Loucy (cell line): ENCODE measurements around the gene TNNI2.

ENCODE experiments used
- H2AFZ ChIP-seq: fragments of 200-600 bp; sonication (generic); 2 replicates; pipeline ENCODE4 v1.6.0; 2016; ENCODE audit warnings: antibody characterized with exemption, mild to moderate bottlenecking, low read length, moderate library complexity
- H3F3A ChIP-seq: fragments of 200-600 bp; 2 replicates; pipeline ENCODE4 v1.6.0; 2016; ENCODE audit warnings: antibody characterized with exemption, low read depth, mild to moderate bottlenecking
- H3K27me3 ChIP-seq: fragments of 200-600 bp; sonication (generic); 2 replicates; pipeline ENCODE4 v1.6.1; 2014; ENCODE audit warnings: low read length, mild to moderate bottlenecking; ENCODE audit not compliant: insufficient read depth, poor library complexity, severe bottlenecking
- H3K36me3 ChIP-seq: fragments of 200-600 bp; sonication (generic); 2 replicates; pipeline ENCODE4 v1.6.1; 2016; ENCODE audit warnings: low read length; ENCODE audit not compliant: insufficient read depth
- H3K4me1 ChIP-seq: fragments of 200-600 bp; sonication (generic); 2 replicates; pipeline ENCODE4 v1.5.1; 2014; ENCODE audit warnings: low read length, mild to moderate bottlenecking; ENCODE audit not compliant: insufficient read depth, poor library complexity, severe bottlenecking
- H3K4me2 ChIP-seq: fragments of 200-600 bp; sonication (generic); 2 replicates; pipeline ENCODE4 v1.6.0; 2014; ENCODE audit warnings: antibody characterized with exemption, low read length, low read depth, mild to moderate bottlenecking; ENCODE audit not compliant: poor library complexity, severe bottlenecking
- H3K4me3 ChIP-seq: fragments of 200-600 bp; sonication (generic); 2 replicates; pipeline ENCODE4 v1.5.1; 2014; ENCODE audit warnings: low read length, mild to moderate bottlenecking, mixed read lengths; ENCODE audit not compliant: poor library complexity, severe bottlenecking
- H3K79me2 ChIP-seq: fragments of 200-600 bp; sonication (generic); 2 replicates; pipeline ENCODE4 v1.6.1; 2014; ENCODE audit warnings: low read length; ENCODE audit not compliant: insufficient read depth
- H3K9ac ChIP-seq: fragments of 200-600 bp; sonication (generic); 2 replicates; pipeline ENCODE4 v1.6.0; 2014; ENCODE audit warnings: mild to moderate bottlenecking, low read depth, low read length, moderate library complexity; ENCODE audit not compliant: poor library complexity, severe bottlenecking
- H3K9me2 ChIP-seq: fragments of 200-600 bp; sonication (generic); replicated peaks from 2 replicates; pipeline ENCODE4 v1.6.1; 2016; ENCODE audit warnings: low read depth, low read length, mixed read lengths
- H3K9me3 ChIP-seq: fragments of 200-600 bp; sonication (generic); 2 replicates; pipeline ENCODE4 v1.6.1; 2014; ENCODE audit warnings: mild to moderate bottlenecking, antibody characterized with exemption, low read length, low read depth; ENCODE audit not compliant: insufficient read depth
- H4K20me1 ChIP-seq: fragments of 200-600 bp; sonication (generic); 2 replicates; pipeline ENCODE4 v1.6.0; 2014; ENCODE audit warnings: antibody characterized with exemption, low read length, mild to moderate bottlenecking; ENCODE audit not compliant: insufficient read depth, poor library complexity, severe bottlenecking
- CTCF ChIP-seq: fragments of 200-600 bp; sonication (generic); conservative IDR thresholded peaks from 2 replicates; pipeline ENCODE4 v1.5.1; 2014; ENCODE audit warnings: mild to moderate bottlenecking, antibody characterized with exemption, low read length
- EZH2phosphoT487 ChIP-seq: fragments of 200-600 bp; IDR thresholded peaks from 2 replicates; pipeline ENCODE4 v1.6.1; 2018; ENCODE audit warnings: antibody characterized with exemption, mild to moderate bottlenecking, moderate library complexity, borderline replicate concordance

Gene TNNI2

DNA sequence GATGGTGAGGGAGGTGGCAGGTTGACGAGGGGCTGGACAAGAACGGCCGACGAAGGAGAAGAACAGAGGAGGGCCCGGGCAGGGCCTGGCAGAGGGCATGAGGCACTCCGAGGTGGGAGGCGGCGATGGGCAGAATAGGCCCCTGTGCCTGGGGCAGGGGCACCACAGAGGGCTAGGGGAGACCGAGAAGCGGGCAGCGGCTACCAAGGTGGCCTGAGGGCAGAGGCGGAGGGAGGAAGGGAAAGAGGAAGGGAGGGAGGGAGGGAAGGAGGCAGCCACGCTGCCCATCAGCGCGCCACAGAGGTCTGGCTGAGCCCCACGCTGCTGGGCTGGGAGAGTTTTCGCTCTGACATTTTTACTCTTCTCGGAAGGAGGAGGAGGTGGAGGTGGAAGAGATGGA lies 25.4 kb downstream of the TNNI2 start:
- Histone ChIP-seq H3K4me3 (no peak overlapping the region), H3K27me3 (no peaks in the 10 kb centered on the region), H3K36me3 (no peaks in the 10 kb centered on the region), H3K79me2 (peaks cover 28% of the 10 kb centered on the region; the same call in 1 of the 2 replicates), H2AFZ (no peak overlapping the region), H3K9ac (no peak overlapping the region), H3K9me2 (no peaks in the 10 kb centered on the region), H4K20me1 (peaks cover 4% of the 10 kb centered on the region), H3K4me2 (no peak overlapping the region), H3K4me1 (no peaks in the 10 kb centered on the region), H3K9me3 (no peaks in the 10 kb centered on the region), H3F3A (no peaks in the 10 kb centered on the region)
- TF ChIP-seq CTCF (no peak), EZH2phosphoT487 (no peak)

- Histone ChIP-seq H3F3A (no peaks in the 10 kb centered on the region), H4K20me1 (peaks cover 4% of the 10 kb centered on the region), H3K79me2 (peaks cover 28% of the 10 kb centered on the region; the same call in 1 of the 2 replicates), H3K9ac (no peak overlapping the region), H3K9me3 (no peaks in the 10 kb centered on the region), H3K9me2 (no peaks in the 10 kb centered on the region), H3K36me3 (no peaks in the 10 kb centered on the region), H2AFZ (no peak overlapping the region), H3K27me3 (no peaks in the 10 kb centered on the region), H3K4me1 (no peaks in the 10 kb centered on the region), H3K4me3 (no peak overlapping the region), H3K4me2 (no peak overlapping the region)
- TF ChIP-seq EZH2phosphoT487, result no peak
- TF ChIP-seq CTCF, result no peak
Measured at GRCh38 chr11:1864831-1865665, 26.3 kb downstream of the TNNI2 start.

- Histone ChIP-seq H3K27me3 (no peaks in the 10 kb centered on the region), H3K9me2 (no peaks in the 10 kb centered on the region)
- no peak for TF ChIP-seq CTCF
- TF ChIP-seq EZH2phosphoT487, result no peak
Measured at GRCh38 chr11:1866226-1866625, 27.4 kb downstream of the TNNI2 start.

More at GRCh38 chr11:1866226-1866625, 27.4 kb downstream of the TNNI2 start:
- Histone ChIP-seq H3K4me2 (no peak overlapping the region), H3K36me3 (no peaks in the 10 kb centered on the region), H4K20me1 (peaks cover 2% of the 10 kb centered on the region), H2AFZ (no peak overlapping the region), H3K4me3 (no peak overlapping the region), H3K9ac (no peak overlapping the region), H3K79me2 (peaks cover 27% of the 10 kb centered on the region; the same call in 1 of the 2 replicates), H3F3A (no peaks in the 10 kb centered on the region), H3K4me1 (no peaks in the 10 kb centered on the region), H3K9me3 (no peaks in the 10 kb centered on the region)
